ELF-1 (cell line): ENCODE data around the gene VEGFD.

Experiments
- DNase-seq: peaks from one replicate; pipeline ENCODE4 v3.0.0-alpha.2; 2016; ENCODE audit warnings: low read depth, low spot score

The VEGFD gene

GRCh38 chrX:15359701-15360100 lies 24.5 kb downstream of the VEGFD start:
- no peak for DNase-seq

GRCh38 chrX:15358533-15358932 lies 25.7 kb downstream of the VEGFD start:
- DNase-seq, result no peak

- no peak for DNase-seq
These were observed 27.8 kb downstream of the VEGFD start for GRCh38 chrX:15356444-15356843.

- DNase-seq, result peak; percentile 54
These were observed 33.8 kb downstream of the VEGFD start for GRCh38 chrX:15350329-15350996.

DNA sequence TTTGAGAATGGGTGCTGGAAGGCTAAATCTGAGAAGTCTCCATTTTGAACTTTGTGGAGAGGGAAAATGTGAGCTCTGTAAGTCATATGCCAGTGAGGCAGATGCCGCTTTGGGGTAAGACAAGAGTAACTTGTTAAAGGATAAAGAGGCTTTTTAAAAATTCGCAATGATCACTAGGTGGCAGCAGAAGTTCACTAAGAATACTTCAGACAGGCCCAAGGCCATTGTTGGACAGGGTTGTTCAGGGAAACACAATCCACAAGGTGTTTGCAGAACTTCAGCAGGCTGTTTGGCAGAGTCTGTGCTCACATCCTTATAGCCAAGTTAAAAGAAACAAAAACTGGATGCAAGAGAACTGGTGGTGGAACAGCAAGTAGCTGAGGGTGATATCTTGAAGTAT lies 35.2 kb downstream of the VEGFD start:
- DNase-seq, result peak; percentile 58

DNA sequence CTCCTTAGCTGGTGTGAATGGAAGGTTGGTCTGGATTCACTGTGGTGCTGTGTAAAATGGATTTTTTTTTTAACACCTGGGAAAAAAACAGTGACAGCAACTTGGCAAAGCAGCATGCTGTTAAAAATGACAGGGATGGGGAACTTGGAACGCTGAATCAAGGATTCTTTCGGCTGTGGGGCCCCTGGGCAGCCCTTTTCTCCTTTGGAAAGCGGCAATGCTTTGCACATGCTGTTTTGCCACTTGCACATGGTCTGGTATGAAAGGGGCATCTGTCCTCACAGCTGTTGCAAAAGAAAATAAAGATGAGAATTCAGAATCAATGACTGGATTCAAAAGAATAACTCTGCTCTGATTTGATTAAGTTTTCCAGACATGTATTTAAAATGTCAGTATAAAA lies 38.2 kb downstream of the VEGFD start:
- no peak for DNase-seq

- DNase-seq, result peak; percentile 59
These were observed 40.1 kb downstream of the VEGFD start for GRCh38 chrX:15344106-15344505.

DNA sequence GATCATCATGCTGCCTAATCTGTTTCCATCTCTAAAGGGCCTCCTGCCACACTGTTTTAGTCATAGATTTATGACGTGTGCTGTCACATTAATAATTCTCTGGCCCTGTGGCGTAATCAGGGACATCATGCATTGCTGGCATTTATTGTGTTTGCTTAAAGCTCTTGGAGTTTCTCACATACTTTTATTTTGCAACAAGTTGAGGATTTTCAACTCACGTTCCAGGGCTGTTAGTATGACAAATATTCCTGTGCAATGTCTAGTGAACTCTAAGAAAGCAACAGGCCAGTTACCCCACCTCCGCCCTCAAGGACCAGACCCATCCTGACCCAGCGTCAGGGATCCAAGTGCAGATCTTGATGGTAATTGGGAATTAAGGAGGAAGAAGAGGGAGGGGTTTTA lies 41.1 kb downstream of the VEGFD start:
- no peak for DNase-seq

DNA sequence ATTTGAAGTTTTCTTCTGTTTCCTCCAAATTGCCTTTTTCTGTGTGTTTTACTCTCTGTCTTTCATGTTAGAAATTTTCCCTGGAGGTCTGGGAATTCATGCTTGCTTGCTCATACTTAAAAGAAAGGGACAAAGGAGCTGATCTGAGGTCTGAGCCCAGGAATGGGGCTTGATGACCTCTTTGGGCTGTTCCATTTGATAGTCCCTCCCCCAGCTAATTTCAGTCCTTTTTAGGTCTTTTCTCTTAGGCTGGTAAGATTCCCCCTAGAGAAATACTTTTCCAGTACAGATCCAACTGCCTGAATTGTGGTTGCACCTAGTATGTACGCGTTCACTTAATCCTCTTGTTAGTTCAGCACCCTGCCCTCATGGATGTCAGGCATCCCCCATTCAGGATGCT lies 43.3 kb downstream of the VEGFD start:
- no peak for DNase-seq

DNA sequence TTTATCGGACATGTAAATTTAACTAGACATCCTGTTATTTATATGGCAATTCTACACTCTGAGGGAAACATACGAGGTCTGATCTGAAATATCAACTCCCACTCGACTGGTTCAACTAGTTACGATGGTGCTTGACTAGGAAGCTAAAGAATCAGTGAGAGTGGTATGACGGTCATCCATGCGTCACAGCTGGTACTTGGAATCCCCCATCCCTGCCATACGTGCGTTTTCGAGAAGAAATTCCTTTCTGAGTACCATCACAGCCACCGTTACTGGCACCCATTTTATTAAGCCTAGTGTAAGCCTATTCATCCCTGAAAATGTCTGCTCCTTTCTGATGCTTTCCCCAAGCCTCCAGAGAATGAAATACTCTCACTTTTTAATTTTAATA lies 48.2 kb downstream of the VEGFD start:
- peak; percentile 42 for DNase-seq

GRCh38 chrX:15335135-15336022 lies 48.8 kb downstream of the VEGFD start, which contains the start of gene PIGA:
TSS of gene PIGA (minus strand) at chrX:15335523. CDS start at chrX:15331930, 3,593 bp downstream.
- DNase-seq, result peak; percentile 99

DNA sequence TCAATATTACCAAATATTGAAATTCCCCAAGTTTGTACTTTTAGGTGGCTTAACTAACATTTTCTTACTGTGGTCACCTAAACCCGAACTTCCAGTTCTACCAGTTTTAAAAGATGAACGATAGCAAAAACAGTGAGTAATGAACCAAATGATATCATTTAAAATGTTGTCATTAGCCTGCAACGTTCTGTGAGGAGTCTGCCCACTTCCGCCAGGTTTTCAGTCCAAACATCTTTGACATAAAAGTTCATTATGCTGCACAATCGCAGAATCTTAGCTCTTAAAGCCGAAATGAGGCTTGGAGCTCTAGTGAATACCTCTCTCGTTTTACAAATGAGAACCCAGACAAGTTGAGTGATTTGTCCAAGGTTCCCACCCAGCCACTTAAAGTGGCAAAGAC lies 49.7 kb downstream of the VEGFD start:
- DNase-seq, result peak; percentile 6

GRCh38 chrX:15328821-15329220 lies 55.4 kb downstream of the VEGFD start:
- DNase-seq, result no peak

- DNase-seq, result no peak
These were observed 56.1 kb downstream of the VEGFD start for GRCh38 chrX:15328131-15328530.

GRCh38 chrX:15322472-15322871 lies 61.7 kb downstream of the VEGFD start:
- DNase-seq, result no peak

- no peak for DNase-seq
These were observed 62.1 kb downstream of the VEGFD start for GRCh38 chrX:15322072-15322471.

DNA sequence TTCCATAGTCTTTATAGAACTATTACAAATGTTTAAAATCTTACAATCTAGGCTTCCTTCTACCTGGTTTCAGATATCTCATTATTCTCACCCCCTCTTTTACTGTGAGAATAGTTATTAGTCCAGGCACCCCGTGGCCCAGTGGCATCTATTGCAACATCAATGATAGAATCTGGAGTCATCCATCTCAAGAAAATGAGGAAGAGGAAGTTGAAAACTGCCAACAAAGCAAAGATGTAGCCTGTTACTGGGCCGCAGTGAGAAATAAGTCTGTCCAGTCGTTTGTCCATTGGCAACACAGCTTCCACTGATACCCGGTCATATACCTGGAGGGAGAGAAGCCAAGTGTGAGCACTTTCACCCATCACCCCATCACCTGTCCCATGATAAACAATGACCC lies 62.8 kb downstream of the VEGFD start:
- DNase-seq, result no peak

DNA sequence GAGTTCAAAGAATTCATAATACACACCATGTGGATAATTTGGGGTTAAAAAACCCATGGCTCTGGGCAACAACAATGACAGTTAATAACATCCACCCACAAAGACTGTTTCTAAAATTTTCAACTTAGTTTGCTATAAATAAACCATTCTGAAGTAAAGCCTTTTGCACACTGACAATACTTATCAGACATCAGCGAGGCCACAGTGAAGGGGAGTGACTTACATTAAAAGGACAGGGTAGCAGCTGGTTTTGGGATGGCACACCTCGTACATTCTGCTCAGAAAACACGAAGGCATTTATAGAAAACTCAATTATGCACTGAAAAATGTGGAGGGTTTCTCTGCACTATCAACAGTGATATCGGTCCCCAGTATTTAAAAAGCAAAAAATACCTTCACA lies 63.9 kb downstream of the VEGFD start:
- no peak for DNase-seq

DNA sequence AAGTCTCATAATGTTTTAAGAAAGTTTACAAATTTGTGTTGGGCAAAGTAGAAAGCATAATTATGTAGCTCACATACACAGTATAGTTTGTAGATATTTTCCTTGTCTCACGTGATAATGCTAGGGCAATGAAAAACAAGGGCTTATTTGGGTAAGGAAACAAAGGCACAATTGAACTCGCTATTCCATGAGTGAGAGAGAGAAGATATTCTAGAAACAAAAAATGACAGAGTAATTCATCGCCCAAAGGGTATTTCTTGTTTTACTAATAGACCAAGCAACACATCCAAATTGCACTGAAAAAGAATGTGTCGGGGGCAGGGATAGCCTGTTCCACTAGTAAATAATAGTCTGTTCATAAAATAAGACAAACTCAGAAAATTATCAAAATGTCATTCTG lies 65.1 kb downstream of the VEGFD start:
- no peak for DNase-seq

GRCh38 chrX:15315509-15315908 lies 68.7 kb downstream of the VEGFD start, which contains the start of gene ASB11:
TSS of gene ASB11 (minus strand) at chrX:15315640. CDS start at chrX:15315605, 35 bp downstream.
- no peak for DNase-seq

DNA sequence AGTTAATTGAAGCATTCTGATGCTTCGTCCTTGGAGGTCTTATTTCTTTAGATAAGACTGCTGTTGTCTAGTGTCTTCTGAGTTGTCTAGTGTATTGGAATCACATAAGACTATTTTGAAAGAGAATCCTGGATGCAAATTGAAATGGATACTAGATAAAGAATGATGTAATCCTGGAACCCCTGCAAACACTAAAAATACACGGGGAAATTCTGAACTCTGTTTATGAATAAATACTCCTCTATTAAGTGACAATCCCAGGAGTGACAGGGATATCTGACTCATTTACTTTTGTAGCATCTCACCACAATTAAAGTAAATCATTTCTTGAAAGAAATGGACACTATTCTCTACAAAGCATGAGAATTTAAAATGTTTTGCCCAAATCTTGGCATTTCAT lies 69.7 kb downstream of the VEGFD start:
- DNase-seq, result no peak

GRCh38 chrX:15311119-15311518 lies 73.1 kb downstream of the VEGFD start:
- no peak for DNase-seq

DNA sequence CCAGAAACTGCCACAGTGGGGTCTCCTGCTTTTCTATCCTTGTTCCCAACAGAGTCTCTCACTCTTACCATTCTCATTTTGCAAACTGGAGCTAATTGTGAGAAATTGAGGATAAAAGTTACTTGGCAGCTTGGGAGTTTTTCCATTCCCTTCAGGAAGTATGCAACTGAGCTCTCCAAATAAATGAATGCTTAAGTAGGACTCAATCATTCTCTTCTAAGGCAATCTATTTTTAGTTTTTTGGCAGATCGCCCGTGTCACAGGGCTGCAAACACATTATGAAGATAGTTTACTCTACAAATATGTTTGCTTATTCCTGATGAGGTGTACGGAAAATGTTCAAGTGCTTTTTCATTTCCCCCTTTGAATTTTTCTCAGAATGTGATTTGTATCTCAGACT lies 74.1 kb downstream of the VEGFD start:
- DNase-seq, result no peak
